PC-3 (cell line): ENCODE data around the gene GALNT1. TPM values are rescaled to one million over a fixed set of nuclear protein-coding genes. Genes with fewer than 3 reads are reported as not detected.

ENCODE experiments used
- ATAC-seq: fragments of 200-7000 bp; cut with Tn5 transposase; 2 replicates; pipeline ENCODE4 v1.9.1; 2020; ENCODE audit warnings: mild to moderate bottlenecking, moderate library complexity
- BruUV-seq: library from RNA; stranded (reverse); fragments of 400-500 nt; replicated peaks from 2 replicates; lab custom pipeline; 2021; lab: Mats Ljungman, UMichigan
- CTCF ChIA-PET: fragments of 300-600 bp; sonication (Branson Sonifier 250); formaldehyde crosslinking; loops from one replicate; lab custom pipeline; 2022; ENCODE audit warnings: antibody characterized with exemption; lab: Charles Lee
- POLR2A ChIA-PET: fragments of 300-600 bp; sonication (Branson Sonifier 250); formaldehyde crosslinking; loops from one replicate; lab custom pipeline; 2022; ENCODE audit warnings: antibody characterized with exemption; ENCODE audit not compliant: unreplicated experiment; lab: Charles Lee
- DNase-seq: peaks from one replicate; pipeline ENCODE4 v3.0.0-alpha.2; 2015
- H2AFZ ChIP-seq: fragments of 300-600 bp; sonication (generic); 2 replicates; pipeline ENCODE4 v1.6.0; 2016; ENCODE audit warnings: antibody characterized with exemption, low read length
- H3F3A ChIP-seq: fragments of 300-600 bp; sonication (generic); one replicate; pipeline ENCODE4 v1.6.0; 2017; ENCODE audit warnings: antibody characterized with exemption, low read length, control low read depth, mild to moderate bottlenecking; ENCODE audit not compliant: unreplicated experiment
- H3K27ac ChIP-seq: fragments of 300-600 bp; sonication (generic); 2 replicates; pipeline ENCODE4 v1.5.1; 2016; ENCODE audit warnings: mild to moderate bottlenecking, low read length
- H3K27me3 ChIP-seq: fragments of 300-600 bp; sonication (generic); 2 replicates; pipeline ENCODE4 v1.6.1; 2016; ENCODE audit warnings: low read length, mixed read lengths
- H3K36me3 ChIP-seq: fragments of 300-600 bp; sonication (generic); 2 replicates; pipeline ENCODE4 v1.6.1; 2016; ENCODE audit warnings: low read depth, mixed run types, low read length, mixed read lengths
- H3K4me1 ChIP-seq: fragments of 300-600 bp; sonication (generic); 2 replicates; pipeline ENCODE4 v1.5.1; 2016; ENCODE audit warnings: low read length; ENCODE audit not compliant: insufficient read depth
- H3K4me2 ChIP-seq: fragments of 300-600 bp; sonication (generic); 2 replicates; pipeline ENCODE4 v1.6.0; 2016; ENCODE audit warnings: low read length
- H3K4me3 ChIP-seq: fragments of 300-600 bp; sonication (generic); 2 replicates; pipeline ENCODE4 v1.5.1; 2016; ENCODE audit warnings: mild to moderate bottlenecking, low read length, mixed read lengths
- H3K79me2 ChIP-seq: fragments of 300-600 bp; sonication (generic); 2 replicates; pipeline ENCODE4 v1.6.1; 2017; ENCODE audit warnings: low read length, mixed read lengths
- H3K9ac ChIP-seq: fragments of 300-600 bp; sonication (generic); 2 replicates; pipeline ENCODE4 v1.6.0; 2016; ENCODE audit warnings: mild to moderate bottlenecking, low read length
- H3K9me2 ChIP-seq: fragments of 300-600 bp; sonication (generic); replicated peaks from 2 replicates; pipeline ENCODE4 v1.6.1; 2016; ENCODE audit warnings: mixed run types, low read length, mixed read lengths
- H3K9me3 ChIP-seq: fragments of 300-600 bp; sonication (generic); 2 replicates; pipeline ENCODE4 v1.6.1; 2016; ENCODE audit warnings: low read length, mixed read lengths
- H4K20me1 ChIP-seq: fragments of 300-600 bp; sonication (generic); 2 replicates; pipeline ENCODE4 v1.6.1; 2016; ENCODE audit warnings: low read length, mixed read lengths
- EZH2 ChIP-seq: fragments of 300-600 bp; sonication (generic); IDR thresholded peaks from one replicate; pipeline ENCODE4 v1.6.1; 2017; ENCODE audit warnings: antibody characterized with exemption, mild to moderate bottlenecking, low read length; ENCODE audit not compliant: unreplicated experiment
- EZH2phosphoT487 ChIP-seq: fragments of 300-600 bp; sonication (generic); IDR thresholded peaks from 2 replicates; pipeline ENCODE4 v1.6.1; 2018; ENCODE audit warnings: mild to moderate bottlenecking, antibody characterized with exemption, low read length, borderline replicate concordance
- intact Hi-C: fragments of 100-400 bp; cut with micrococcal nuclease; formaldehyde crosslinking; loops from 2 replicates; pipeline ENCODE4 v1.9.0; 2023
- total RNA-seq: library from RNA; depleted of rRNA; stranded (reverse); fragments of >200 nt; gene quantifications from 2 replicates; pipeline ENCODE4 v1.2.3, GENCODE V29; 2014
- TF ChIP-seq, protein P1 (sequence below): fragments of 300-600 bp; sonication (generic); conservative IDR thresholded peaks from 2 replicates; pipeline ENCODE4 v1.5.1; 2017; ENCODE audit warnings: antibody characterized with exemption, low read depth, mild to moderate bottlenecking, low read length

The GALNT1 gene
- total RNA-seq, 1 experiment from 2014 or later: 25.0 TPM

DNA sequence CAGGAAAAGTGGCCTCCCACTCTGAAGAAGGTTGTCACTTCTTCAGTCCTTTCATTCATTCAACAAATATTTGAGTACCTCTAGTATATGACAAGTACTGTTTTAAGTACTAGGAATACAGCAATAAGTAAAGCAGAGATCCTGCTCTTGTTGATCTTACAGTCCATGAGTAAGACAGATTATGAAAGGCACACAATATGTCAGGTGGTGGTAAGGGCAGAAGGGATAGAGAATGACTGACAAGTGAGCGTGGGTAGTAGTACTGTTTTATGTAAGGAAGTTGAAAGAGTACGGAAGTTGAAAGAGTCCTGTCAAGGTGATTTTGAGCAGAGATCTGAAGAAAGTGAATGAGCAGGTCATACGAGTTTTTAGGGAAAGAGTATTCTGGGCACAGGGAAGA, 111.3 kb downstream of the GALNT1 start:
- TF ChIP-seq, protein P1, sequence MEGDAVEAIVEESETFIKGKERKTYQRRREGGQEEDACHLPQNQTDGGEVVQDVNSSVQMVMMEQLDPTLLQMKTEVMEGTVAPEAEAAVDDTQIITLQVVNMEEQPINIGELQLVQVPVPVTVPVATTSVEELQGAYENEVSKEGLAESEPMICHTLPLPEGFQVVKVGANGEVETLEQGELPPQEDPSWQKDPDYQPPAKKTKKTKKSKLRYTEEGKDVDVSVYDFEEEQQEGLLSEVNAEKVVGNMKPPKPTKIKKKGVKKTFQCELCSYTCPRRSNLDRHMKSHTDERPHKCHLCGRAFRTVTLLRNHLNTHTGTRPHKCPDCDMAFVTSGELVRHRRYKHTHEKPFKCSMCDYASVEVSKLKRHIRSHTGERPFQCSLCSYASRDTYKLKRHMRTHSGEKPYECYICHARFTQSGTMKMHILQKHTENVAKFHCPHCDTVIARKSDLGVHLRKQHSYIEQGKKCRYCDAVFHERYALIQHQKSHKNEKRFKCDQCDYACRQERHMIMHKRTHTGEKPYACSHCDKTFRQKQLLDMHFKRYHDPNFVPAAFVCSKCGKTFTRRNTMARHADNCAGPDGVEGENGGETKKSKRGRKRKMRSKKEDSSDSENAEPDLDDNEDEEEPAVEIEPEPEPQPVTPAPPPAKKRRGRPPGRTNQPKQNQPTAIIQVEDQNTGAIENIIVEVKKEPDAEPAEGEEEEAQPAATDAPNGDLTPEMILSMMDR: no peak
- TF ChIP-seq EZH2: no peak
- no peak for TF ChIP-seq EZH2phosphoT487
- Histone ChIP-seq H3K27me3 (no peaks in the 10 kb centered on the region), H3K4me3 (no peak overlapping the region), H2AFZ (no peak overlapping the region), H3K9ac (no peak overlapping the region), H3K36me3 (no peaks in the 10 kb centered on the region), H3K9me3 (no peaks in the 10 kb centered on the region), H3K79me2 (no peaks in the 10 kb centered on the region), H3K4me1 (no peaks in the 10 kb centered on the region), H3F3A (no peaks in the 10 kb centered on the region), H3K4me2 (no peak overlapping the region), H3K27ac (no peak overlapping the region), H4K20me1 (no peaks in the 10 kb centered on the region), H3K9me2 (no peaks in the 10 kb centered on the region)
- ChIA-PET CTCF (no interaction called here), POLR2A (no interaction called here)
- no peak for ATAC-seq
- intact Hi-C loops: no loop called here
- no peak for DNase-seq
- no TSS peak for BruUV-seq

DNA sequence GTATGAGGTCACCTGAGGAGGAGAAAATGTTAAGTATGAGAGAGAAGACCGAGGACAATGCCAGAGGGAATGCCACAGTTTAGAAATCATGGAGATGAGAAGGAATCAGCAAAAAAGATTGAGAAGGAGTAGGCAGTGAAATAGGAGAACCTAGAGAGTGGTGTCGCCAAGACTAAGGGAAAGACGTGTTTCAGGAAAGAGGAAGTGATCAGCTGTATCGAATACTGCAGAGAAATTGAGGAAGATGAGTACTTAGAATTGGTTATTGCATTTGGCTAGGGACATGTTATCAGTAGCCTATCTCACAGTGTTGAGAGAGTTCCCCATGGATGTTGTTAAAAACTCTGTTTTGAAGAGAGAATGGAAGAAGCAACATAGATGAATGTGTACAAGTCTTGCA, 112.3 kb downstream of the GALNT1 start:
- H4K20me1 ChIP-seq: no peaks in the 10 kb centered on the region
- no peaks in the 10 kb centered on the region for H3K9me2 ChIP-seq
- H3K9me3 ChIP-seq: no peaks in the 10 kb centered on the region
- H2AFZ ChIP-seq: no peak overlapping the region
- DNase-seq: no peak
- H3K27me3 ChIP-seq: no peaks in the 10 kb centered on the region
- H3K9ac ChIP-seq: no peak overlapping the region
- intact Hi-C loops: no loop called here
- no peaks in the 10 kb centered on the region for H3K79me2 ChIP-seq
- H3K36me3 ChIP-seq: no peaks in the 10 kb centered on the region
- no peak overlapping the region for H3K4me2 ChIP-seq
- BruUV-seq: no TSS peak
- POLR2A ChIA-PET: no interaction called here
- no peaks in the 10 kb centered on the region for H3F3A ChIP-seq
- no peak overlapping the region for H3K4me3 ChIP-seq
- CTCF ChIA-PET: no interaction called here
- no peak for ATAC-seq
- TF ChIP-seq, protein P1: no peak
- TF ChIP-seq EZH2: no peak
- TF ChIP-seq EZH2phosphoT487: no peak
- H3K27ac ChIP-seq: no peak overlapping the region
- H3K4me1 ChIP-seq: no peaks in the 10 kb centered on the region

GRCh38 chr18:35694808-35695207, 113.3 kb downstream of the GALNT1 start:
- Histone ChIP-seq H3K9me3 (no peaks in the 10 kb centered on the region), H3K4me3 (no peak overlapping the region), H4K20me1 (no peaks in the 10 kb centered on the region), H3K9me2 (no peaks in the 10 kb centered on the region), H3K36me3 (no peaks in the 10 kb centered on the region), H3K79me2 (no peaks in the 10 kb centered on the region), H3K4me1 (no peaks in the 10 kb centered on the region), H3K4me2 (no peak overlapping the region), H2AFZ (no peak overlapping the region), H3K27me3 (no peaks in the 10 kb centered on the region), H3F3A (no peaks in the 10 kb centered on the region), H3K27ac (no peak overlapping the region), H3K9ac (no peak overlapping the region)
- no peak for TF ChIP-seq EZH2phosphoT487
- TF ChIP-seq, protein P1: no peak
- TF ChIP-seq EZH2: no peak
- DNase-seq (no peak), ATAC-seq (no peak)
- intact Hi-C loops: no loop called here
- BruUV-seq: no TSS peak
- ChIA-PET POLR2A (no interaction called here), CTCF (no interaction called here)
